Endometrium (tissue), 2 donors: ENCODE measurements around the gene APBA2.
"Not testable (repeated sequence)": the region's sequence is repeated elsewhere in the genome, so short reads cannot be mapped to it uniquely, and the experiment has no call there.

ENCODE experiments used
- FAIRE-seq: peaks from 2 replicates; lab custom pipeline; 2012; peaks lifted over from hg19 to GRCh38; lab: Jason Lieb, UNC
- donor health status: control.
- donor health status: control.

APBA2 gene

GRCh38 chr15:29035336-29036285 lies 149.8 kb downstream of the APBA2 start:
- no peak for FAIRE-seq

DNA sequence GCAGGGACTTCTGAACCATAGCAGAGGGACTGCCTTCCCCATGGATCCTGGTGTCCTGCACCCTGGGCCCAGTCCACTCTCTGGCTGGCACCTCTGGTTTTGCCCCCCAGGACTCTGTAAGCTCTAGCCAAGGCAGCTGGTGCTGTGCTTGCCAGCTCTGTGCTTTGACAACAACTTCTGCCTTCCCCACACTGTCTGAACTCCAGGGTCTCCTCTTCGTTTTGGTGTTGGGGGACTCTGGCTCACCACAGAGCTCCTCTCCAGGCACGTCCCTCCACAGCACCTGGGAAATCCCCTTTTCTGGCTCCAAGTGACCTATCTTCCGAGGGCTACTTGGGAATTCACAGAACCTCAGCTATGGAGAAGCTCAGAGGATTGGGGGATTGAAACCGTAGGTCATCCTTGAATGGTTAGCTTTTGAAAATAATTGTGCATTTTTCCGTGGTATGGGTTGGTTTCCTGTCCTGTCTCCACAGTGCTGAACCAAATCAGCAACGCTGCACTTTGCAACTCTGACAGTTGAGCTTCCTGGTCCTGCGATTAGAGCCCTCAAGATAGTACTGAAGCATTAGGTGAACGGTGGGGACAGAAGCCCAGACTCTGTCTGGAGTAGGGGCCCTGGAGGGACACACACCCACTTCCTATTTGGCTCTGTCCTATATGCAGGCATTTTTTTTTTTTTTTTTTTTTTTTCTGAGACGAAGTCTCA lies 152.4 kb downstream of the APBA2 start:
- no peak for FAIRE-seq

DNA sequence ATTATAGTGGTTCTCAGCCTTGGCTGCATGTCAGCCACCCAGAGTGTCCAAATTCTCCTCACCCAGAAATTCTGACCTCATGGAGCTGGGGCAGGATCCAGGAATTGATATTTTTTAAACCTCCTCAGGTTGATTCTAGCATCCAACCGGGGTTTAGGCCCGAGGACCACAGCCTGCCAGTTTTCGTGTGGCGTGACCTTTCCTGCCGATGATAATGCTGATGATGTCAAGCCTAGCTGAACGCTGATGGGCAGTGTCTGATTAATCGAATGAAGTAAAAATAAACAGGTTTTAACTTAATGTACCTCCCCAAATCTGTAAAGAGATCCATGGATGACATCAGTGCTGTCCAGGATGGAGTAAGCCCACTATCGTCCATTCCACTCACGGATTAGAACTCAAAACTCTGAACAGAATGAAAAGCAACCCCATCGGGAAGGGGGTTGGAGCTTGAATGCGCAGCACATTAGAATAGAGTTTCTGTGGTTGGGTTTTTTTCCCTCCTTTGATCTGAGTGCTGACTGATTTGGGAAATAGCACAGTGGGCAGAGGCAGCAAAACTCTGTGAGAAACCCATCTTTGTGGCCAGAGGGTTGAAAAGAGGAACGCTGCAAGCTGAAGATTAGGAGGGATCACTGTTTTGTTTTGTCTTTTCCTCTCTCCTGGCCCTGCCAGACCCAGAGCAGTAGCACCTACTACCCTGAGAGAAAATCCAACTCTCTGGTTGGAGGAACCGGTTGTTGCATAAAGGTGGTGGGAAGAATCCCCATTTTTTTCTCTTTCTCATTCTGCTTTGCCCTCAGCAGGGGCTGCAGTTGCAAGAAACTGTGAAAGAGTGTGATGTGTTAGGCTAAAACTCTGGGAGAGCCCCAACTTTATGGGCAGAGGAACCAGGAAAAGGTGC lies 153.9 kb downstream of the APBA2 start:
- no peak for FAIRE-seq

GRCh38 chr15:29040370-29040751 lies 154.6 kb downstream of the APBA2 start:
- no peak for FAIRE-seq

DNA sequence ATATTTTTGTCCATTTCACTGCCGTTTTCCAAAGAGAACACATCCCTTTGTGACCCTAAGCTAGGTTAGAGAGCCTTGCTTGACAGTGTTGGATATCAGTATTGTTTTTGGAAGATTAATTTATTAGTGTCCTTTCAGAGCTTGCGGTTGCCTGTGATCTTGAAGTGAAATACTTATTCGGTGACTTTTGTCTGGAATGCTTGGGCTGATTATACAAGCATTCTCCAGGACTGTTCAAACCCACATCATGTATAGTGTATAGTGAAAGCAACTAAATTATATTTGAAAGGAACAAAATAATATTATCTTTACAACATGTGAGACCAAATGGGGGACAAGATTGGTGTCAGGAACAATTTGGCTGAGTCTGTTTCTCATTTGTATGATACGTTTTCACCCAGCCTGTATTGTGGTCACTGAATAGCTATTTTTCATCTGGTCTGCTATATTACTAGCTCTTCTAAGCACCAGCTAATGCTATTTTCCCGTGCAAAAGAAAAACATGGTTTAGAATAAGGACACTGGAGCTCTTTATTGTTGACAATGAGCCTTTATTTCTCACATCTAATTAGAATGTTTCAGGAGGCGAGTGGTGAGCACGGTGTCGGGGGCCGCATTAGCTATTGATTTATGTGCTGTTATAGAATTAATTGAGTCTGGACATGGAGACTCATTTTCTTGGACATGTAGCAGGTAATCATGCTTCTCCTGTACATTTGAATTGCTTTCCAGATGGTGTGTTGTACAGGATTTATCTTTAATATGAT lies 158.1 kb downstream of the APBA2 start:
- no peak for FAIRE-seq

- FAIRE-seq, result no peak
These were observed 158.7 kb downstream of the APBA2 start for GRCh38 chr15:29044503-29044901.

- FAIRE-seq, result not testable (repeated sequence)
These were observed 159.4 kb downstream of the APBA2 start for GRCh38 chr15:29045161-29045560.

DNA sequence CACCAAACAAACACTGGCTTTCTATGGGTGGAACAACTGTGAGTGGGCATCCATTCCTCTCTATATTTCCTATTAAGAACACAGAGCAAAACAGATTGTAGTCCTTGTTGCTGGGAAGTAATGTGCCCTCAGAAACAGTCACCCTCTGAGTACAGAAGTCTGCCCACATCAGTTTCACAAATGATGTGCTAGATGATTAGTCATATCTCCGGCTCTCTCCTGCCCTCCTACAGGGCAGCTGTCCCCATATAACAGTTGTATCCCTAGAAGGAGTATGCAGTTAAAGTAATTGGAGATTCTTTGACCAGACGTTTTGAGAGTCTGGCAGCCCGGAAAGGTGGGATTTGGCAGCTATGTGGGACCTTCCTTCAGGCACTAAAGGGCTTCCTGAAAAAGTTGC lies 159.9 kb downstream of the APBA2 start:
- no peak for FAIRE-seq

- FAIRE-seq, result no peak
These were observed 160.6 kb downstream of the APBA2 start for GRCh38 chr15:29046281-29046810.

- FAIRE-seq, result no peak
These were observed 161.2 kb downstream of the APBA2 start for GRCh38 chr15:29046977-29047376.

DNA sequence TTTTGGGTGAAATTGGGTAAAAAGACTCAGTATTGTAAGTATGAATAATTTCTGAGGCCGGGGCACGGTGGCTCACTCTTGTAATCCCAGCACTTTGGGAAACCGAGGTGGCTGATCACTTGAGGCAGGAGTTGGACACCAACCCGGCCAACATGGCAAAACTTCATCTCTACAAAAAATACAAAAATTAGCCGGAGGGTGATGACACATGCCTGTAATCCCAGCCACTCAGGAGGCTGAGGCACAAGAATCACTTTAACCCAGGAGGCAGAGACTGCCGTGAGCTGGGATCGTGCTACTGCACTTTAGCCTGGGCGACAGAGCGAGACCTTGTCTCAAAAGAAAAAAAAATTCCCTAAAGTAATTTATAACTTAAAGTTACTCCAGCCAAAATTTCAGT lies 162.2 kb downstream of the APBA2 start:
- FAIRE-seq, result no peak

DNA sequence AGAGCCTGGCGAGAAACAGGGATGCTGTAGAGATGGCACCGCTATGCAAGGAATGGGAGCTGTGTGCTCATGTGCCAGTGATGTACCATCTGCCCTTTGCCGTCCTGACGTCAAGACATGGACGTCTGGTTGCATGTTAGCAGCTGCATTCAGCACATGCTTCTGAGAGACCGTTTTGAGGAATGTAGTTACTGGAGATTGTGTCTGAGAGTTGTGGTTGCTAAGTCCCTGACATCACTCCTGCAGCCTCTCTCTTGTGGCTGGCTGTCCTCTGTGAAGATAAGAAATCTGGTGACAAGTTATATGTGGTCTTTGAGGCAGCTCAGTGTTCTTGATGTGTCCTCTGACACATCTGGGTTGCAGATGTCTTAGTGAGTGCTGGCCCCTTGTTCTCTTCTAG lies 165.1 kb downstream of the APBA2 start:
- FAIRE-seq, result no peak

GRCh38 chr15:29051422-29051821 lies 165.6 kb downstream of the APBA2 start:
- no peak for FAIRE-seq

DNA sequence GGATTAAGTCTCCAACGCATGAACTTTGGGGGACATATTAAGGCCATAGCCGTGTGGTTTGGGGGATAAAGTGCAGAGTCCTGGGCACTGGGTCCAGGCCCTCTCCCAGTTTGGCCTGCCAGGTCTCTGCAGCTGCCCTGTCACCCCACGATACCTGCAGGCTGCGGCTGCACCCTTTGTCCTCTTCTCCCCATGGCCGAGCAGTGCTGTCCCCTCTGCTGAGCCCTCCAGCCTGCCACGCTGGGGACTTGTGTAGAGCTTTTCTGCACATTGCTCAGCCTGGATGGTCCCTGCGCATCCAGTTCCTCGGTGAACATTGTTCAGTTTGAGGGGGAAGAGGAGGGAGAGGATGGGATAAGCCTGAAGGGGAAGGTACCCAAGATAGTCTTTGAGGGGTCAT lies 167.2 kb downstream of the APBA2 start:
- FAIRE-seq, result no peak

- no peak for FAIRE-seq
These were observed 167.9 kb downstream of the APBA2 start for GRCh38 chr15:29053661-29054131.

DNA sequence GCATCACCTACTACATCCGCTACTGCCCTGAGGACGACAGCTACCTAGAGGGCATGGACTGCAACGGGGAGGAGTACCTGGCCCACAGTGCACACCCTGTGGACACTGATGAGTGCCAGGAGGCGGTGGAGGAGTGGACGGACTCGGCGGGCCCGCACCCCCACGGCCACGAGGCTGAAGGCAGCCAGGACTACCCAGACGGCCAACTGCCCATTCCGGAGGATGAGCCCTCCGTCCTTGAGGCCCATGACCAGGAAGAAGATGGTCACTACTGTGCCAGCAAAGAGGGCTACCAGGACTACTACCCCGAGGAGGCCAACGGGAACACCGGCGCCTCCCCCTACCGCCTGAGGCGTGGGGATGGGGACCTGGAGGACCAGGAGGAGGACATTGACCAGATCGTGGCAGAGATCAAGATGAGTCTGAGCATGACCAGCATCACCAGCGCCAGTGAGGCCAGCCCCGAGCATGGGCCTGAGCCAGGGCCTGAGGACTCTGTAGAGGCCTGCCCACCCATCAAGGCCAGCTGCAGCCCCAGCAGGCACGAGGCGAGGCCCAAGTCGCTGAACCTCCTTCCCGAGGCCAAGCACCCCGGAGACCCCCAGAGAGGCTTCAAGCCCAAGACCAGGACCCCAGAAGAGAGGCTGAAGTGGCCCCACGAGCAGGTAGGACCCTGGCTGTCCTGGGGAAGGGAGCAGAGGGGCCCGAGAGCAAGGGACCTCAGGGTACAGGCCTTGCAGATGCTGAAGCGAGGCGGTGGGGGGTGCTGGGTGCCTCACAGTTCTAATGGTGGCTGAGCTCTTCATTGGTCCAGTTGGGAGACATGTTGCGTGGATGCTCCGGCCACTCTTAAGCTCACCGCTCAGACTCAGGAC lies 168.6 kb downstream of the APBA2 start:
- no peak for FAIRE-seq

- FAIRE-seq, result no peak
These were observed 170.1 kb downstream of the APBA2 start for GRCh38 chr15:29055876-29056275.

- no peak for FAIRE-seq
These were observed 171.2 kb downstream of the APBA2 start for GRCh38 chr15:29056839-29057450.

DNA sequence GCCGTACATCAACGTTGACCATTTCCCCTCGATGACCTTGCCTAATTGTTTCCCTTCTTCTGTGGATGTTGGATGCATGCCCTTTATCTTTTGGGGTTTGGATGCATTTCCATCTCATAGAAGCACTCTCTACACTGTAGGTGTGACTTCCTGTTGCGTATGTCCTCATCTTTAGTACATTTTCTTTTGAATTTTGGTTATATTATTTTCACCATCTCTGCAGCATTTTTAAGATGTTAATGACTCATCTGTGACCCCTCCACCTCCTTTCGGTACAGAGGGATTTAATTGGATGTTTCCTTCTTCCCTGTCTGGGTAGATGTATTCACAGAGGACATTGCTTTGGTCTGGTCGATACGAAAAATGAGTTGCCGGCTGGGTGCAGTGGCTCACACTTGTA lies 172.1 kb downstream of the APBA2 start:
- FAIRE-seq, result no peak
